GM21360 (cell line): ENCODE results near the gene DRAP1.

Experiments
- ATAC-seq: cut with Tn5 transposase; IDR thresholded peaks from one replicate; pipeline ENCODE4 v1.9.1; 2021; ENCODE audit warnings: mild to moderate bottlenecking, moderate library complexity; ENCODE audit not compliant: unreplicated experiment

The DRAP1 gene, protein sequence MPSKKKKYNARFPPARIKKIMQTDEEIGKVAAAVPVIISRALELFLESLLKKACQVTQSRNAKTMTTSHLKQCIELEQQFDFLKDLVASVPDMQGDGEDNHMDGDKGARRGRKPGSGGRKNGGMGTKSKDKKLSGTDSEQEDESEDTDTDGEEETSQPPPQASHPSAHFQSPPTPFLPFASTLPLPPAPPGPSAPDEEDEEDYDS

DNA sequence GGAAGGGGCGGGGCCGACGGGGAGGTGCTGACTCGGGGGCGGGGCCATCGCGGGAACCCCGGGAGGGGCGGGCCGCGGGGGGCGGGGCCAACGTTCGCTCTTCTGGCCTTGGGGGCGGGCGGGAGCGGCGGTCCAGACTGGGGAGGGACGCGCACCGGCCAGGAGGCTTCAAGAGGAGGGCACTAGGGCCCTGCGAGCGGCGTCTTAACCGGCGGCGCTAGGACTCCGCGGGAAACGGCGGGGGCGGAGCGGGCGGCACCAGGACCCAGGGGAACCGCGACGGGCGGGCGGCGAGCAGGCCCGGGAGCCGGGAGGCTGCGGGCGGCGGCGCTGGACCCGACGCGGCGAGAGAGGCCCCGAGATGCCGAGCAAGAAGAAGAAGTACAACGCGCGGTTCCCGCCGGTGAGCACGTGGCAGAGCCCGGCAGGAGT is at the start of gene DRAP1:
TSS of gene DRAP1 (plus strand) at position 286 of the 432 bp plus-strand sequence. CDS start at position 362, 76 bp downstream.
- peak; percentile 80 for ATAC-seq

DNA sequence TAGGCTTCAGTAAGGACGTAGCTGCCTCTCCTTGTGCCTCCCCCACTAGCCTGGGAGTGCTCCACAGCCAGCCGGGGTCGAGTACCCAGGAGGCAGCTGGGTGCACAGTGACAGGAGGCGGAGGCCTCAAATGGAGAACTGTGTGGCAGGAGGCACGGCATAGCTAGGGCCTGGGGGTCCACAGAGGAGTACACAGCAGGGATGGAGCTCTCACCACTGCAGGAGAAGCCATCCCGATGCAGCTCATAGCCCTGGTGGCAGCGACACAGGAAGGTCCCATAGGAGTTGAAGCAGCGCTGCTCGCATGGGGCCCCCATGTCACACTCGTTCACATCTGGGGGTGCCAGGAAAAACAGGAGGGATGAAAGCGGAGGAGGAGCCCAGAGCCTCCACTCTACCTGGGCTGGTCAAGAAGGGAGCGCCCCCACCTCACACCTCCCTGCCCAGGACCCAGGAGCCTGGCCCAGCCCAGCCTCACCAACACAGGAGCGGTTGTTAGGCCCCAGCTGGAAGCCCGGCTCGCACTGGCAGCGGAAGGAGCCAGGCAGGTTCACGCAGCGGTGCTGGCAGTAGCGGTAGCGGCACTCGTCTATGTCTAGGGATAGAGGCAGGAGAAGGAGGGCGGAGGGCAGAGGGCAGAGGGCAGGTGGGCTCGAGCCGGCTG is 49.5 kb upstream of the DRAP1 start:
- ATAC-seq = no peak

- ATAC-seq = no peak
Observed at GRCh38 chr11:65870307-65870658, 48.9 kb upstream of the DRAP1 start.

GRCh38 chr11:65870706-65871681 is 48.2 kb upstream of the DRAP1 start:
- ATAC-seq = no peak

DNA sequence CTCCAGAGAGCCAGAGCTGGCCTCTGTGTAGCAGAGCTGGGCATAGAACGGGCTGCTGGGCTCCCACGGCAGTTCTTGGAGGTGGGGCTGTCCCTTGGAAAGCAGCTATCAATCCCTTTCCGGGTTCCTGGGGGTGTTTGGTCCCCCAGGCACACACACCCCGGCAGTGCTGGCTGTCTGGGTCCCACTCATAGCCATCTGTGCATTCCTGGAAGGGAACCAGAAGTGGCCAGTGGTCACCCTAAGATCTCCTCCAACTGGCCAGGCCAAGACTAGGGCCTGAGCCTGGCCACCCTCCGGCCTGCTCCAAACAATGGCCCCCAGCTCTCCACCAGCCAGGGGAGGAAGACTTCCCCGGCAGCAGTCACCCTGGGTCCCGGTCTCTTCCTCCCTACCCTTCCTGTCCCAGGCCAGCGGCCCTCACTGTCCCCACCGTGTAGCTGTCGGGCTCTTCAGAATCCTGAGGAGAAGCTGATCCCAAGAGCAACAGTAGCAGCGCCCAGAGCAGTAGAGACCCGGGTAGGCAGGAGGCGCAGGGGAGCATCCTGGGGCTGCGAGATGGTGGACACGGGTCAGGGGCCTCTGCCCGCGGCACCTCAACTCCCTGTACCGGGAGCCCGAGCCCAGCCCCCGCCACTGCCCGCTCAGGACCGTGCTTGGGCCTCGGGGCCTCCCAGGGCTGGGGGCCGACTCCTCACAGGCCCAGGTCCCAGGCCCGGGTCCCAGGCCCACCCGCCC is 47.2 kb upstream of the DRAP1 start:
- no peak for ATAC-seq

GRCh38 chr11:65872586-65873317 is 46.5 kb upstream of the DRAP1 start, which contains the start of gene EFEMP2:
TSS of gene EFEMP2 (minus strand) at chr11:65872800. CDS start at chr11:65872354, 446 bp downstream.
- no peak for ATAC-seq

- peak; percentile 78 for ATAC-seq
Observed at GRCh38 chr11:65873318-65874156, 45.7 kb upstream of the DRAP1 start.

DNA sequence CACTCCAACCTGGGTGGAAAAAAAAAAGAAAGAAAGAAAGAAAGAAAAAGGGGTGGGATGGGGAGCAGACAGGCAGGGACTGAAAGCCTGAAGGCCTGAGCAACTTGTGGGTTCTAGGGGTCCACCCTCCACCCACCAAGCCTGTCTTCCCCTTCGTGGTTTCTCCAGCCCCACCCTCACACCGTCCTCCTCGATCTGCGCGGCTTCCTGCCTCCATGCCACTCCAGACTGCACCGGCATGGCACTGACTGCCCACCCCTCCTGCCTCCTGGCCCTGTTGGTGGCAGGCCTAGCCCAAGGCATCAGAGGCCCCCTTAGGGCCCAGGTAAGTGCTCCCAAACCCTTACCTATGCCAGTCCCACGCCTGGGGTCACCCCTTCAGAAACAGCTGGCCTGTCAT is 39.6 kb upstream of the DRAP1 start, which contains the start of gene CTSW:
TSS of gene CTSW (plus strand) at position 221 of the 400 bp plus-strand sequence. CDS start at position 239, 18 bp downstream.
- no peak for ATAC-seq

DNA sequence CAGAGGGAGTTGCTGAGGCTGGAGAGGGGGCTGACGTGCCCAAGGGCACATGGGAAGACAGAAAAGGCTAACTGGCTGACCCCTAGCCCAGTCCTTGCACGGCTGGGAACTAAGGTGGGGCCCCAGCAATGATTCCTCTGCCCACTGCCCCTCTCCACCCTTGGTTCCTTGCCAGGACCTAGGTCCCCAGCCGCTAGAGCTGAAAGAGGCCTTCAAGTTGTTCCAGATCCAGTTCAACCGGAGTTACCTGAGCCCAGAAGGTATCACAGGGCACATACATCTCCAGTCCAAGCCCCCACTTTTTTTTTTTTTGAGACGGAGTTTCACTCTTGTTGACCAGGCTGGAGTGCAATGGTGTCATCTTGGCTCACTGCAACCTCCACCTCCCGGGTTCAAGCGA is 39.2 kb upstream of the DRAP1 start:
- no peak for ATAC-seq

GRCh38 chr11:65880844-65881421 is 38.3 kb upstream of the DRAP1 start:
- no peak for ATAC-seq

GRCh38 chr11:65882120-65883057 is 36.8 kb upstream of the DRAP1 start:
- ATAC-seq = no peak

DNA sequence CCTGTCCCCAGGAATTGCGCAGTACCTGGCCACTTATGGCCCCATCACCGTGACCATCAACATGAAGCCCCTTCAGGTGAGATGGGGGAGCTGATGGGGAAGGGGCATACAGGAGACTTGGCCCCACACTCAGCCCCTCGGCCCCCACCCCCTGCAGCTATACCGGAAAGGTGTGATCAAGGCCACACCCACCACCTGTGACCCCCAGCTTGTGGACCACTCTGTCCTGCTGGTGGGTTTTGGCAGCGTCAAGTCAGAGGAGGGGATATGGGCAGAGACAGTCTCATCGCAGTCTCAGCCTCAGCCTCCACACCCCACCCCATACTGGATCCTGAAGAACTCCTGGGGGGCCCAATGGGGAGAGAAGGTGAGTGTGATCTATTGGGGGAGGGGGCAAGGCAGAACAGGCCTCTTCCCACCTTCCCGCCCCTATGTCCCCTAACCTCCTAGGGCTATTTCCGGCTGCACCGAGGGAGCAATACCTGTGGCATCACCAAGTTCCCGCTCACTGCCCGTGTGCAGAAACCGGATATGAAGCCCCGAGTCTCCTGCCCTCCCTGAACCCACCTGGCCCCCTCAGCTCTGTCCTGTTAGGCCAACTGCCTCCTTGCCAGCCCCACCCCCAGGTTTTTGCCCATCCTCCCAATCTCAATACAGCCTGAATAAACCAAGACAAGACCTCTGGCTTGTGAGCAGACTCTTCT is 36.0 kb upstream of the DRAP1 start:
- ATAC-seq = no peak

DNA sequence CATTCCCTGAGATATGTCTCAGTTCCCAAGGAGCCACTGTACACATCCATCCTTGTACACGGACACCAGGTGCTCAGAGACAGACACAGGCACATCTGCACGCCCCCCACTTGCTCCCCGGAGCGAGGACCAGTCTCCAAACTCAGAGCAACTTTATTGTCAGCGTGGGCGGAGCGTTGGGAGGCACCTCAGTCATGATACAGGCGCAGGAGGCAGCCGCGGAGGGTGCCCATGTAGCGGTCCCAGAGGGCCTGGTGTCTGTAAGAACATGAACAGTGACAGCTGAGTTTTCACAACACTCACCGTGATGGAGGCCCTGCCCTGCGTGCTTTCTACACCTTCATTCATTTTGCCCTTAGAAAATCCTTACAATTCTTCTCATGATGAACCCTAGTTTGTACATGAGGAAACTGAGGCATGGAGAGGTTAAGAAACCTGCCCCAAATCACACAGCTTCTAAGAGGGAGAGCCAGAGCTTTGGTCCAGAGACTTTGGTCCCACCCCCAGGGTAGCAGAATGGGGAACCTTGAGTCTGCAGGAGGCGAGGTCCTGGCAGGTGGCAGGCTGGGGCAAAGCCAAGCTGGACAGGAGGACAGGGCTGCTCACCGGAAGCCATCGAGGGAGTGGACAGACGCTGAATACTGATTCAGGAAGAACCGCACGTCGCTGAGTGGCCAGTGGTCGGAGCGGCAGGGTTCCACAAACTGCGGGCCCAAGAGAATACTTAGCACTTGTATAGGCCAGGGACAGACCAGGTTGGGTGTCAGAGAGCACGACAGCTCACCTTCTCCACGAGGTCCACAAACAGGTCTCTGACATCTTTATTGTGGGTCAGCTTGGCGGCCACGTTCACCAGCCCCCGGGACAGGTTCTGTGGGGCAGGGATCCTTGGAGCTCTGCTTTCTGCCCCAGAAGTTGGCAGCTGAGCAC is 35.2 kb upstream of the DRAP1 start:
- ATAC-seq = no peak

GRCh38 chr11:65884716-65885092 is 34.5 kb upstream of the DRAP1 start:
- no peak for ATAC-seq

GRCh38 chr11:65885231-65885630 is 34.0 kb upstream of the DRAP1 start:
- ATAC-seq = no peak
